22Rv1 (cell line): ENCODE measurements around the gene ITPR1.

ENCODE experiments used
- H3K27ac ChIP-seq: fragments of 450-650 bp; 2 replicates; pipeline ENCODE4 v1.5.1; 2017
- ZFX ChIP-seq: fragments of 450-650 bp; IDR thresholded peaks from 2 replicates; pipeline ENCODE4 v1.6.1; 2017; ENCODE audit warnings: antibody characterized with exemption, borderline replicate concordance
- TF ChIP-seq, protein P1 (sequence below): fragments of 450-650 bp; IDR thresholded peaks from 2 replicates; pipeline ENCODE4 v1.5.1; 2017; ENCODE audit warnings: mild to moderate bottlenecking

Gene ITPR1

DNA sequence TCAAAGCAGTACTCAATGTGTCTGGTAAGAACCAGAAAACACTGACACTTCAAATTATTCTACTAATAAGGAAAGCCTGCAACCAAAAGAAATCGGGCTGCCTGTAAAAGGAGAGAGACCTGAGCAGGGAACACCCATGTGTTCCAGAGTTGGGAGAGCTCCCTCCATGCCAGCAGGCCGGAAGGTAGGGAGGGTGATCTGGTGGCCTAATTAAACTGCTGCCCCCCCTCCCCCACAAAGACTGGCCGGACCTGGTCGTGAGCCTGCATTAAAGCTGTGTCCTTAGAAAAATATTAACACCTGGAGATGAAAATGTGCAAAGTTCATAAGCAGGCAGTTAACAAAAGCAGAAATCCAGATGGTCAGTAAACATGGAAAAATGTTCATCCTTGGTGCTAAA, 315.5 kb downstream of the ITPR1 start:
- no peak overlapping the region for H3K27ac ChIP-seq
- TF ChIP-seq ZFX: no peak
- TF ChIP-seq, protein P1, sequence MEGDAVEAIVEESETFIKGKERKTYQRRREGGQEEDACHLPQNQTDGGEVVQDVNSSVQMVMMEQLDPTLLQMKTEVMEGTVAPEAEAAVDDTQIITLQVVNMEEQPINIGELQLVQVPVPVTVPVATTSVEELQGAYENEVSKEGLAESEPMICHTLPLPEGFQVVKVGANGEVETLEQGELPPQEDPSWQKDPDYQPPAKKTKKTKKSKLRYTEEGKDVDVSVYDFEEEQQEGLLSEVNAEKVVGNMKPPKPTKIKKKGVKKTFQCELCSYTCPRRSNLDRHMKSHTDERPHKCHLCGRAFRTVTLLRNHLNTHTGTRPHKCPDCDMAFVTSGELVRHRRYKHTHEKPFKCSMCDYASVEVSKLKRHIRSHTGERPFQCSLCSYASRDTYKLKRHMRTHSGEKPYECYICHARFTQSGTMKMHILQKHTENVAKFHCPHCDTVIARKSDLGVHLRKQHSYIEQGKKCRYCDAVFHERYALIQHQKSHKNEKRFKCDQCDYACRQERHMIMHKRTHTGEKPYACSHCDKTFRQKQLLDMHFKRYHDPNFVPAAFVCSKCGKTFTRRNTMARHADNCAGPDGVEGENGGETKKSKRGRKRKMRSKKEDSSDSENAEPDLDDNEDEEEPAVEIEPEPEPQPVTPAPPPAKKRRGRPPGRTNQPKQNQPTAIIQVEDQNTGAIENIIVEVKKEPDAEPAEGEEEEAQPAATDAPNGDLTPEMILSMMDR: no peak

DNA sequence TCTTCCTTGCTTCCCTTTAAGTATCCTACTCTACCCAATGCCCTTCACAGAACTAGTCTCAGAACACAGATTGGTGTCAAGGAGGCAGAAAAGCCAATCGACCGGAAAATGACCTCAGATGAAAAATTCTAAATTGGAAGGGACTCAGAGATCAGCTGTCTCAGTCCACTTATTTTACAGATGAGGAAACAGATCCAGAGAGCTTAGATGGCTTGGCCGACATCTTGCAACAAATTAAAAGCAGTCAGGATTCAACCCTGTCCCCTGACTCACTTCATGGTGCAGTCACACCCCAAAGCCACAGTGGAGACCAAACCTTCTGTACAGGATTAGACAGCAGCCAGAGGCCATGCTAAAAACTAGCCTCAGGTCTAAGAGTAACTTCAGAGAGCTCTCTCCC, 316.8 kb downstream of the ITPR1 start:
- TF ChIP-seq, protein P1: no peak
- TF ChIP-seq ZFX: no peak
- no peak overlapping the region for H3K27ac ChIP-seq

DNA sequence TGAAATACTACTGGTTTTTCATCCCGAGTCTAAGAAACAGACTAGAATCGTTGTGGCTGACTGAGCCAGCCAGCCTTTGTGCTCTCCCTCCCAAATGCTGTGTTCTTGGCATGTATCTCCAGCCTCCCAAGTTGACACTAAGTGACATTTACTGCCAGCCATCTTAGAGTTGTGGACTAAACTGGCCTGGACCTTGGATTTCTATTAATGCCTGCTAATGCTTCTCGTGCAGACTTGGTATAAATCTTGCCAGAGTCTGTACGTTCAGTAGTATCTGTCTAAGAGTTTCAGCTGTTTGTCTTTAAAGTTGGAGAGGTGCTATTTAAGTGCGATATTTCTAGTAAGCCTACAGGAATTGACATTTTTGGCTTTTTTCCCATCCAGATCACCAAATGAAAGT, 319.4 kb downstream of the ITPR1 start:
- no peak overlapping the region for H3K27ac ChIP-seq
- TF ChIP-seq, protein P1: no peak
- TF ChIP-seq ZFX: no peak

DNA sequence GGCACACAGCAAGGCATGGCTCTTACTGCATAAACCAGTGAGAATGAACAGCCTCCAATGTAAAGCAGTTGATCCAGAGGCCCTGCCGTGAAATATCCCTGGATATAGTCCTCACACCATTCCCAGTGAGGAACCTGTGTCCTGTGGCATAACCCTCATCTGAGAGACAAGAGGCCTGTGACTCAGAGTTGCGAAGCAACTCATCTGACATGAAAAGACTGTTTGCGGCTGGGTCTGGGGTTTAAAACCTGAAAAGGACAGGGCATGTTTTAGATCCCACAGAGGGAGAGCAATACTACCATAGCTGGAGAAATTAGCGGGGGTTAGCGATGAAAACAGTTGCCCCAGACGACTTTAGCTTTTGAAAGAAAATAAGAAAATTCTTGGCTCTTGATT, 320.8 kb downstream of the ITPR1 start:
- no peak overlapping the region for H3K27ac ChIP-seq
- TF ChIP-seq, protein P1: no peak
- no peak for TF ChIP-seq ZFX

DNA sequence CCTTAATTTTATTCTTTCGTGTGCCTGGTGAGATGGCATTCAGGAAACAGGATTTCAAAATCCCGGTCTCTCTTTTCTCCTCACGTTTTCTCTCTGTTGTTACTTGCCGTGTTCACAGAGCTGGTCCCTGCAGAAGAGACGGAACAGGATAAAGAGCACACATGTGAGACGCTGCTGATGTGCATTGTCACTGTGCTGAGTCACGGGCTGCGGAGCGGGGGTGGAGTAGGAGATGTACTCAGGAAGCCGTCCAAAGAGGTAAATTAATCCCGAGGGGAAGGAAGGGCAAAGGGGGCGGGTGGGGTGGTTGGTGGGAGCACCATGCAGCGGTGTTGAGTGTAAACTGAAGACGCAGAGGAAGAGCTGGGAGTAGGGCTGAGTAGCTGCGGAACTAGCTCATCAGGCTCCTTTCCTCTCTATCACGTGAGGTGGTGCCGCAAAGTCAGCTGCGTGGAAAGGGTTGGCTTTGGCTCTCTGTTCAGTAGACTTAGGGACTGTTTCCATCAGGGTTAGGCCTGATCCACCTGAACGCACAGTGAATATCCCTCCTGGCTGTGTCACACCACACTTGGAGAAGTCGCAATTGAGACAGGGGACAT, 321.3 kb downstream of the ITPR1 start:
- no peak overlapping the region for H3K27ac ChIP-seq
- TF ChIP-seq, protein P1: no peak
- no peak for TF ChIP-seq ZFX

DNA sequence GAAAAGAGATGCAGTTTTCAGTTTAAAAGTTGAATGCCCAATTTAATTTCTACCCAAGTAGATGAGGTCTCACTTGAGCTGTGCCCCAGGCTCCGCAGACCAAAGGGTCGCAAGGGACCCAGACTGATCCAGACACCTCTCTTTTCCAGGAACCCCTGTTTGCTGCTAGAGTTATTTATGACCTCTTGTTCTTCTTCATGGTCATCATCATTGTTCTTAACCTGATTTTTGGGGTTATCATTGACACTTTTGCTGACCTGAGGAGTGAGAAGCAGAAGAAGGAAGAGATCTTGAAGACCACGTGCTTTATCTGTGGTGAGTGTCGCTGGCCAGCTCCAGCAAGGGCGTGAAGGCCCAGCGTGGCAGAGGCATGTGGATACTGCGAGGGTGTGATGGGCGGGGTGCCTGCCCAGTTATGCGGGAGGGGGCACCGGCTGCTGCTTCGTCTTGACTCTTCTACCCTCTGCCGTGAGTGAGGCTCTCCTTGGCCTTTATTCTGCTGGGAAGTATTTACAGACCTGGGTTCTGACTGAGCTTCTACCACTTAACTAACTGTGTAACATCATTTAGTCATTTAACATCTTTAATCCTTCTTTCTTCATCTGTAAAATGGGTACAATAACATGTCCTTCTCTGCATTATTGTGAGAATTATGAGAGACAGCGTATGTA, 321.9 kb downstream of the ITPR1 start:
- H3K27ac ChIP-seq: no peak overlapping the region
- TF ChIP-seq ZFX: no peak
- TF ChIP-seq, protein P1: no peak

DNA sequence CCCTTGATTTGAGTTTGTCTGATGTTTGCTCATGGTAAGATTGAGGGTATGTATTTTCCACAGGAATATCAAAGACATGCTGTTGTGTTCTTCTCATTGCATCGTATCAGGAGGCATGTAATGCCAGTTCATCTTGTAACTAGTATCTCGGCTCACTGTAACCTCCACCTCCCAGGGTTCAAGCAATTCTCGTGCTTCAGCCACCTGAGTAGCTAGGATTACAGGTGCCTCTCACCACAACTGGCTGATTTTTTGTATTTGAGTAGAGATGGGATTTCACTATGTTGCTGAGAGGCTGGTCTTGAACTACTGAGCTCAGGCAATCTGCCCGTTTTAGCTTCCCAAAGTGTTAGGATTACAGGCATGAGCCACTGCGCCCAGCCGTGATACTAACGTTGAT, 323.2 kb downstream of the ITPR1 start:
- TF ChIP-seq, protein P1: no peak
- no peak for TF ChIP-seq ZFX
- H3K27ac ChIP-seq: no peak overlapping the region
